ENCODE data around the gene SULF2.

Gene SULF2

GRCh38 chr20:47737923-47738322, 47.4 kb downstream of the SULF2 start:
- no peak for DNase-seq (ENCODE audit: low read depth, low spot score)

- DNase-seq (ENCODE audit: low read depth, low spot score): no peak
These were observed 48.6 kb downstream of the SULF2 start for GRCh38 chr20:47736570-47737152.

DNA sequence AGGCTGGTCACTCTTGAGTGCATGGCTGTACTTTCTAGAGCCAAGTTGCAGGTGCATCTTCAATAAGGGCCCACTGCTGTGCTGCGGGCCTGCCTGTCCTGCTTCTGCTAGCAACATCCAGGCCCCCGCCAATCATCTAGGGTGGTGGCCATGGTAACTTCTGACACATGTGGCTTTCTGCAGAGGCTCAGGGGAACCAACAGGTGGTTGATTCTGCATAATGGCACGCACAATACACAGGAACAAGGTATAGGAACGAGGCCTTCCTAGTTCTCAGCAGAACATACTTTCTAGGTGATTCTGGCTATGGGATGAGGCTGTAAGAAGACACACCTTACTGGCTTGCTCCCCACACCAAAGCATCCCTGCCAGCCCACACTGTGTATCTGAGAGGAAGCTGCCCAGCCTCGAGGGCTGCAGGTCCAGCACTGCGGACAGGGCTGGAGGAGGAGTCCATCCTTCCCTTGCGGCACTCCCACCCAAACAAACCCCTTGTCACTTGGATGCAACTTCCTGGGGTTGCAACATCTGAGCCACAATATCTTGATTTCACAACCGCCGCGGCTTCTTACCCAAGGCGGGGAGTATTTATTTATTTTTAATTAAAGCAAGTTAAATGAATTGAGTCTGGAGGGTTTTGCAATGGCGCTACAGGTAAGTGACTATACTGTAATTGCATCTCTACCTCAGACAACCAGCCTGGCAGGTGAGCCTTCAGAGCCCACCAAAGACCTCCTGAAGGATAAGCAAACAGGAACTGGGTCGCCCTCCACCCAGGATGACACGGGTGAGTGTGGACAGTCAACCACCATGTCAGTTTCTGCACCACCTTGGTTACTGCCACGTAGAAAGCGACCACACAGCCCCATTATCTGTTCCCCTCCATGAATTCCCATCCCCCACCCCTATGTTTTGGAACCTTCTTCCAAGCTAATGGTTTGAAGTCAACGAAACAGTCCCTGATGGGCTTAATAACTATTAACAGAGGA, 49.6 kb downstream of the SULF2 start:
- DNase-seq (ENCODE audit: low read depth, low spot score): no peak

DNA sequence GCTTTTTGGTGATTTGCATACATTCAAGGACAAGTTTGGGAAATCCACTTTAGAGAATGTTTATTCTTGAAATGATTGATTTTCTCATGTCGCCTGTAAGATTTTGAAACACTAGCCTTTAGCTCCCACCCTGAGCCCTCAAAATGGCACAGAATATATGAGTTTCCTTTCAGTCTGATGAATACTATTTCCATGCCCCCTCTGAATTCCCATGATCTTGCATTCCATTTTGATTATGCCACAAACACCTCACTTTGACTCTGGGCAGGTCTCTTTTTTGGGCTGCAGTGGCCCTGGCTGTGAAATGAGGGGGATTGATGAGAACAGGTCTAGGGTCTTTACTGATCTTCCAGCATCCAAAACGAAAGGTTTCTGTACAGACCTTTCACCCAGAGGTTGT, 50.4 kb downstream of the SULF2 start:
- no peak for DNase-seq (ENCODE audit: low read depth, low spot score)

GRCh38 chr20:47733892-47734291, 51.4 kb downstream of the SULF2 start:
- no peak for DNase-seq (ENCODE audit: low read depth, low spot score)

- DNase-seq (ENCODE audit: low read depth, low spot score): no peak
These were observed 54.5 kb downstream of the SULF2 start for GRCh38 chr20:47730744-47731143.

DNA sequence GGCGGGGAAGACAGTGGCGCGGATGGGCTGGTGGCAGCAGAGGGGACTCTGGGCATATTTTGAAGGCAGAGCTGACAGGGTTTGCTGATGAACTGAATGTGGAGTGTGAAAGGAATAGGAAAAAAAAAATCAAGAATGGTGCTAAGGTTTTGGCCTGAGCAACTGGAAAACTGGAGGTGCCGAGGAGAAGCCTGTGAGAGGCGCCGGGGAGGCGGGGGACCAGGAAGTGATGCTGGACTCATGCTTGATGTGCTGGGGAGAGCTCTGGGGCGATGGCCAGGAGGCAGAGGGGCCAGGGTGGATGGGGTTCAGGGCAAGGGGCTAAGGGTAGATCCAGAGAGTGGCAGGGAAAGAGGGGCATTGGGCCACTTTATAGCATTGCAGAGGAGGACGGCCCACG, 55.8 kb downstream of the SULF2 start:
- no peak for DNase-seq (ENCODE audit: low read depth, low spot score)

GRCh38 chr20:47727909-47728361, 57.3 kb downstream of the SULF2 start:
- no peak for DNase-seq (ENCODE audit: low read depth, low spot score)

DNA sequence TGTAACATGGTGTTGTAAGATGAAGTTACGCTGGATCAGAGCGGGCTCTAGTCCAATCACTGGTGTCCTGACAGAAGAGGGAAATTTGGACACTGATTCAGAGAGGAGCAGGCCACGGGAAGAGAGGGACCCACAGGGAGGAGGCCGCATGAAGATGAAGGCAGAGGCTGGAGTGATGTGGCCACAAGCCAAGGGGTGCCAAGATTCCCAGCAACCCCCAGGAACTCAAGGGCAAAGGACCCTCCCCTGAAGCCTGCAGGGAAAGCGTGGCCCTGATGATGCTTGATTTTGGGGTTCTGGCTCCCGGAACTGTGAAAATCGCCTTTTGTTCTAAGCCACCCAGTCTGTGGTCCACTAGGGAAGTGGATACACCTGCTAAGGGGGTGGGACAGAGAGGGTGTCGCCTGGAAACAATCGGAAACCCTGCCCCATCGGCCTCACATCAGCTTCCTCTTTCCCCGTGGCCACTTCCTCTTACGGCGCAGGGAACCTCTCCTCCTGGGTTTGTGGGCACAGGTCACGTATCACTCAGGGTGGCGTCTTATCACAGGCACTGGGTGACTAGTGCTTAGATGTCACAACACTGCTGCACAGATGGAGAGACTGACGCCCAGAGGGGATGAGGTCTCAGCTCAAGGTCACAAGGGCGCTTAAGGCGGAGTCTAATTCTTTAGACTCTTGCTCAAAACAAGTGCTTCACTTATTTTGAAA, 58.0 kb downstream of the SULF2 start:
- no peak for DNase-seq (ENCODE audit: low read depth, low spot score)

- no peak for DNase-seq (ENCODE audit: low read depth, low spot score)
These were observed 58.6 kb downstream of the SULF2 start for GRCh38 chr20:47726632-47727031.

DNA sequence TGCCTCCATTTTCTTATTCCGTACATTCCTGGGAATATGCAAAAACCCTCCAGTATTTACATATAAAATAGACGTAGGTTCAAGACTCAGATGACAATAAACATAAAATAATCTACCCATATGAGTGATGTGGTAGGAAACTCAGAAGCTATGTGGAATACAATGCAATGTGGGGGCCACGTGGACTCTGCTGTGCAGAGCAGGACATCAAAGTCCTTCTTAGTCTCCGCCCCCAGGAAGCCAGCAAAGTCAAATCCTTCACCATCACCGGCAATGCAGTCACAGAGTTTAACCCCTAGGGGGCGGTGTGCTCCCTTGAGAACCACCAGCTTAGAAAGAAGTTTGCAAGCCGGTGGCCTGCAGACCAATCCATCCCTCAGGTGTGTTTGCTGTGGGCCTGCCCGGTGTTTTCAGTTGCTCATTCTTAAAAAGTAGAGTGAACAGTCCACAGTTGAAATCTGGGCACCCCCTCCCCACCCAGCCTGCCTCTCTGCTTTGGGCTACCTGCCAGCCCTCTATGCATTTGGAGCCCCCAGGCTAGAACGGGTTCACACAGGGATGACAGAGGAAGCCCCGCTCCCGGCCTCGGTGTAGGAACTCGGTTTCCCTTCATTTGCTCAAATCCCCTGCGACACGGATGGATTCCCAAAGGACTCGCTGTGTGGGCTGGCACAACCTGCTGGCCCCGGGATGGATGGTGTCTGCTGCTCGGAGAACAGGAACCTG, 59.9 kb downstream of the SULF2 start:
- DNase-seq (ENCODE audit: low read depth, low spot score): peak; percentile 43

DNA sequence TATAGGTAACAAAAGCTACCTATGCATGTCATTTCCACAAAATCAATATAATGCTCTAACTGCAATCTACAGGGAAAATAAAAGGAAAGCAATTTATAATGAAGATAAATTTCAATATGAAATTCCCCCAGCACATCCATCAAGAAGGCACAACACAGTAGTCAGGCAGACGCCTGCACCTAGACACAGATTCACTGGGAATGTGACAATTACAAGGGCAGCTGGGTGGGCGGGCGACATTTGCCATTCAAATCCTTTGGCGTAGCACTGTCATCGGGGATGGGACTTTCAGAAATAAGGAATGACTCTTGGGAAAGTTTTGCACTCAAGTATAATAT, 60.4 kb downstream of the SULF2 start:
- no peak for DNase-seq (ENCODE audit: low read depth, low spot score)

- no peak for DNase-seq (ENCODE audit: low read depth, low spot score)
These were observed 60.9 kb downstream of the SULF2 start for GRCh38 chr20:47724396-47724795.

DNA sequence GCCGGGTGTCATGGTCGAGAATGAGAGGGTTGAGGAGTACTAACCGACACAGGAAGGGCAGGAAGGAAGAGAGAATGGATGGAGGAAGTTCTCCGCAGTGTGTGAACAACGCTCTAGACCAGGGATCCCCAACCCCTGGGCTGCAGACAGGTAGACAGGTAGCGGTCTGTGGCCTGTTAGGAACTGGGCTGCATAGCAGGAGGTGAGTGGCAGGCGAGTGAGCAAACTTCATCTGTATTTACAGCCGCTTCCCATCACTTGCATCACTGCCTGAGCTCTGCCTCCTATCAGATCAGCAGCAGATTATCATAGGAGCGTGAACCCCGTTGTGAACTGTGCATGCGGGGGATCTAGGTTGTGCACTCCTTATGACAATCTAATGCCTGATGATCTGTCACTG, 62.0 kb downstream of the SULF2 start:
- DNase-seq (ENCODE audit: low read depth, low spot score): no peak

- no peak for DNase-seq (ENCODE audit: low read depth, low spot score)
These were observed 64.4 kb downstream of the SULF2 start for GRCh38 chr20:47720636-47721427.

GRCh38 chr20:47719625-47720024, 65.7 kb downstream of the SULF2 start:
- DNase-seq (ENCODE audit: low read depth, low spot score): no peak

GRCh38 chr20:47719211-47719610, 66.1 kb downstream of the SULF2 start:
- DNase-seq (ENCODE audit: low read depth, low spot score): no peak

DNA sequence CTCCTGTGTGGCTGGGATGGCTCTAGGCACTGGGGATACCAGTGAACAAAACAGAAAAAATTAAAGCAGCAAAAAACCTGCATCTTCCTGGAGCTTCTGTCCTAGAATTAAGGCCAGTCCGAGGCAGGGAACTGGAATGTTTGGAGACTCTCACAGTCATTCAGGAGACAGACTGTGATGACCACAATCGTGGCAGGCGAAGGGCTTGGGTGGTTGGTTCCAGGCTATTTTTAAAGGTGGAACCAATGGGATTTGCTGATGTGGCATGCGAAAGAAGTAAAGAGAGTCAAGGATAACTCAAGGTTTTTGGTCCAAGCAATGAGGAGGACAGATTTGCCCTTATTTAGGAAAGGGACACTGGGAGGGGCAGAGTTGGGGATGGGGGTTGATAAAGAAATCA, 66.9 kb downstream of the SULF2 start:
- DNase-seq (ENCODE audit: low read depth, low spot score): no peak

- DNase-seq (ENCODE audit: low read depth, low spot score): no peak
These were observed 67.9 kb downstream of the SULF2 start for GRCh38 chr20:47717421-47717820.

GRCh38 chr20:47713878-47714450, 71.3 kb downstream of the SULF2 start:
- no peak for DNase-seq (ENCODE audit: low read depth, low spot score)

GRCh38 chr20:47713163-47713562, 72.1 kb downstream of the SULF2 start:
- no peak for DNase-seq (ENCODE audit: low read depth, low spot score)
